T-helper 1 cell treated with Interleukin-12 subunit alpha and Interleukin-12 subunit beta and Interleukin-4 antibody, amounts not matched to agents 30 μg/mL and 1 μg/mL, for 36 hours (primary cell): Measurements from ENCODE around the gene MAGEB16.

Experiments
- H3K27ac Mint-ChIP-seq: one replicate; pipeline ENCODE4 v1.8.0; 2021; ENCODE audit warnings: mild to moderate bottlenecking, mixed read lengths
- H3K27me3 Mint-ChIP-seq: one replicate; pipeline ENCODE4 v1.8.0; 2021; ENCODE audit warnings: low read depth, mixed read lengths
- H3K36me3 Mint-ChIP-seq: one replicate; pipeline ENCODE4 v1.8.0; 2021; ENCODE audit warnings: low read depth, mixed read lengths
- H3K4me1 Mint-ChIP-seq: one replicate; pipeline ENCODE4 v1.8.0; 2021; ENCODE audit warnings: low read depth, mixed read lengths
- H3K4me3 Mint-ChIP-seq: one replicate; pipeline ENCODE4 v1.8.0; 2021; ENCODE audit warnings: mild to moderate bottlenecking, moderate library complexity, mixed read lengths
- H3K9me3 Mint-ChIP-seq: one replicate; pipeline ENCODE4 v1.8.0; 2021; ENCODE audit warnings: mixed read lengths

MAGEB16 gene

DNA sequence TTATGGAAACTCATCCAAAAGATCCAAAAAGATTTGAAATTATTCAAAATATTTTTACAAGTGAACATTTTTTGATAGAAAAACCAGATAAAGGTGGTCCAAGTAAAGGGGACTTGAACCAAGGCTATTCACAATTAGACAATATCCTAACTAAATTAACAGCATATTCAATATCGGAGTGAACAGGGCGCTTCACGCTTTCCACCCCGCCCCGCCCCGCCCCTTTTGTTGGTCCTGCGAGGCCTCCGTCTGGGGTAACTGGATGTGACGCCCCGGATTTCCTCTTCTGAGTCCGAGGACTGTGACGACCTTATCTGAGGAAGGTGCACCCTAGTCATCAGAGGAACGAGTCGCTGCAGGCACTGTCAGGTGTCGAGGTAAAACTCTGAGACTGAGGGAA lies at the start of gene MAGEB16:
TSS of gene MAGEB16 (plus strand) at position 301 of the 400 bp plus-strand sequence. CDS start 3,855 bp downstream, outside the sequence.
- H3K27ac Mint-ChIP-seq: no peak within 1 kb of the TSS

DNA sequence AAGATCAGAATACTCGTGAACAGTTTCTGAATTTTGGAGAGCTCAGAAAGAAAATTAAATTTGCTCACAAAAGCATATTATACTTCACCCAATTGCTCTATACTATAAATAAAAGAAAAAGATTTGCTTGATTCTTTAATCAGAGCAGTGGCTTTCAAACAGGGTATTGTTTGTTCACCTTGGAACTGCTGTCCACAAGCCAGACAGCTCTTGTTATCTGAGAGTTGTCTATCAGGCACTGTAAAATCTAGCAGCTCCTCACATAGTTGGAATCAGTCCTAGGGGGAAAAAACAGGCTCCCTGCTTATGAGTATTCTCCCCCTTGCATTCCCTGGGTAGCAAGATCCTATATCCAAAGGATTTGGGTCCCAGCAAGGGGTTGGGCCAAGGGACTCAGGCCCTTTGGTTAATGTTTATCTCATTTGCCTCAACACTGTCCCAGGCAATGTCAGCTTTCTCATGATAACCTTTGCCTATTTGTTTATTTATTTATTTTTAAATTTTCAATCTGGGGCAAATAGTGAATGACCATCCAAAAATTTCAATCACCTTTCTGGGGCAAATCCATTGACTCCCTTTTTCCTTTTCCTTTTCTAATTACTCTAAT lies 24.1 kb upstream of the MAGEB16 start:
- Mint-ChIP-seq H3K27ac (no peak overlapping the region), H3K9me3 (no peaks in the 10 kb centered on the region), H3K27me3 (no peaks in the 10 kb centered on the region), H3K4me3 (no peak overlapping the region), H3K36me3 (no peaks in the 10 kb centered on the region), H3K4me1 (no peaks in the 10 kb centered on the region)

More for the DNA sequence above, at the start of gene MAGEB16:
- H3K9me3 Mint-ChIP-seq: no peaks in the 10 kb centered on the region
- H3K4me1 Mint-ChIP-seq: no peaks in the 10 kb centered on the region
- no peaks in the 10 kb centered on the region for H3K27me3 Mint-ChIP-seq
- no peaks in the 10 kb centered on the region for H3K36me3 Mint-ChIP-seq
- no peak within 1 kb of the TSS for H3K4me3 Mint-ChIP-seq

DNA sequence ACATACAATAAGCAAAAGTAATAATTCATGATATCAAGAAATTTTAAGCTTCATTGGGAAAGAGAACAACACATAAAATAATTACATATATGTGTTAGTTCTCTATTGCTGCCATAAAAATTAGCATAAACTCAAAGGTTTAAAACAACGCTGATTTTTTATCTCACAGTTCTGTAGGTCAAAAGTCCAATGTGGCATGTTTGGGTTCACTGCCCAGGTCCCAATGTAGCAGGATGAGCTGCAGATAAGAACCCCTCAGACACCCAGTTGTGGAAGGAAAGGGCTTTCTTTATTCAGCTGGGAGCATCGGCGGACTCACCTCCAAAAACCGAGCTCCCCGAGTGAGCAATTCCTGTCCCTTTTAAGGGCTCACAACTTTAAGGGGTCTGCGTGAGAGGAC lies 13.1 kb upstream of the MAGEB16 start:
- Mint-ChIP-seq H3K9me3 (no peaks in the 10 kb centered on the region), H3K27ac (no peak overlapping the region), H3K36me3 (no peaks in the 10 kb centered on the region), H3K4me3 (no peak overlapping the region), H3K27me3 (no peaks in the 10 kb centered on the region), H3K4me1 (no peaks in the 10 kb centered on the region)

DNA sequence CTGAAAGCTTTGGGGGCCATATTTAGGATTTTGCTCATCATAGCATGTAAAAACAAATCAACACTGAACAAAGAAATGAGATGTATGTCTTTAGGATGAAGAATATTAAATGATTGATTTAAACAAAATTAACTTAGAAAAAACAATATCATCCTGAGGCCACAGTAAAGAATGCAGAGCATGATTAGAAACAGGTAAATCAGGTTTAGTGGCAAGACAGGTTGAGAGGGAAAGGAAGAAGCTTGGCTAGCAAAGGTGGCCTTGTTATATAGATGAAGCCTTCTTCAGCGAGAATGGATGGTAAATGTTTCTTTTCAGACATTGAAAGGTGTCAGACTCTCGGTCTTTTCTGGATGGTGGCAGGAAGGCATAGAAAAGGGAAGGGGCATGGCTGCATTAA lies 11.9 kb upstream of the MAGEB16 start:
- Mint-ChIP-seq H3K36me3 (no peaks in the 10 kb centered on the region), H3K9me3 (no peaks in the 10 kb centered on the region), H3K4me1 (no peaks in the 10 kb centered on the region), H3K4me3 (no peak overlapping the region), H3K27ac (no peak overlapping the region), H3K27me3 (no peaks in the 10 kb centered on the region)

DNA sequence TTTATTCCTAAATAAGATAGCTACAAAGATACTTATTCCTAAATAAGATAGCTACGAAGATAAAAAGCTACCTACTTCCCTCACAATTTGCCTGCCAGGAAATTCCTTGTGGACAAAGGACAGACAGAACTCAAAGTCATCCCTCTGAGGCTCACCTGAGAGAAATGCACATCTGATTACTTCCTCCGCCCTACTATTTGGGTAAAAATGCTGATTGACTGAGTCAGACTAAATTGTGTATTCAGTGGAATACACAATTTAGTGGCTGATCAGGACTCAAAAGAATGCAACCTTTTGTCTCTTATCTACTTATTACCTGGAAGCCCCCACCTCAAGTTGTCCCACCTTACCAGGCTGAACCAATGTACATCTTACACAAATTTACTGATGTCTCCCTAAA lies 10.3 kb upstream of the MAGEB16 start:
- Mint-ChIP-seq H3K9me3 (no peaks in the 10 kb centered on the region), H3K4me3 (no peak overlapping the region), H3K27ac (no peak overlapping the region), H3K4me1 (no peaks in the 10 kb centered on the region), H3K27me3 (no peaks in the 10 kb centered on the region), H3K36me3 (no peaks in the 10 kb centered on the region)

DNA sequence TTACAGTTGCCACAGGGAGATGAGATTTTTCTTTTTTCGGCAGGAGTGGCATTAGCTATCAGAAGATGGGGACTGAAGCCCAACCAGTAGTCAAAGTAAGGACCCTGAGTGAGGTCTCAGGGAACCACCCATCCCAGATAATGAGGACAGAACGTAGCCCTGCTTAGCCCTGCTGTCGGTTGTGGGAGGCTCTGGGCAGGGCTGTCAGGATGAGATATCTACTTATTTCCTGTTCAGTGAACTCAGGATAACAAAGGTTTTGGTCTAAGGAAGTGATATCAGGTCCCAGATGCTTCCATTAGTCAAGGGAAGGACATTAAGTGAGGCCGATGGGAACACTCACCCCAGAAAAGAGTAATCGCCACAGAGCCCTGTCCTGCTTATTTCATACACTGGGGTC lies 2.3 kb downstream of the MAGEB16 start:
- no peaks in the 10 kb centered on the region for H3K9me3 Mint-ChIP-seq
- H3K27me3 Mint-ChIP-seq: no peaks in the 10 kb centered on the region
- no peak overlapping the region for H3K27ac Mint-ChIP-seq
- H3K4me1 Mint-ChIP-seq: no peaks in the 10 kb centered on the region
- no peaks in the 10 kb centered on the region for H3K36me3 Mint-ChIP-seq
- H3K4me3 Mint-ChIP-seq: no peak overlapping the region

DNA sequence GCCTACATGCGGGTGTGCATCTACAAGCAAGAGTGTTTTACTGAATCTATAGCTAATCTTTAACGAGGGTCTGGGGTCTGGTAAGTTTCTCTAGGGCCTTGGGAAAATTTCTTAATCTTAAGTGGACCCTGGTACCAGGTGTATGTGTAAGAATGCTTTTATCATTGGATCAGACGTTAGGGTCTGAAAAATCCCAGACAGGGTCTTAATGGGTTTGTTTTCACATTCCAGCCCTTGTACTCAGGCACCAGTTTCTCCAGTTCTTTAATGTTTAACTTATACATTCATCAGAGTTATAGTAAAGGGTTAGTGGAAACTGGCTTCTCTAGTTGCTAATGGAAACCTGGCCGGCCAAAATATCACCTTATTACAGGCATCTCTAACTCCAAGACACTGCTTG lies 11.6 kb downstream of the MAGEB16 start:
- Mint-ChIP-seq H3K27me3 (no peaks in the 10 kb centered on the region), H3K36me3 (no peaks in the 10 kb centered on the region), H3K9me3 (no peaks in the 10 kb centered on the region), H3K27ac (no peak overlapping the region), H3K4me3 (no peak overlapping the region), H3K4me1 (no peaks in the 10 kb centered on the region)

DNA sequence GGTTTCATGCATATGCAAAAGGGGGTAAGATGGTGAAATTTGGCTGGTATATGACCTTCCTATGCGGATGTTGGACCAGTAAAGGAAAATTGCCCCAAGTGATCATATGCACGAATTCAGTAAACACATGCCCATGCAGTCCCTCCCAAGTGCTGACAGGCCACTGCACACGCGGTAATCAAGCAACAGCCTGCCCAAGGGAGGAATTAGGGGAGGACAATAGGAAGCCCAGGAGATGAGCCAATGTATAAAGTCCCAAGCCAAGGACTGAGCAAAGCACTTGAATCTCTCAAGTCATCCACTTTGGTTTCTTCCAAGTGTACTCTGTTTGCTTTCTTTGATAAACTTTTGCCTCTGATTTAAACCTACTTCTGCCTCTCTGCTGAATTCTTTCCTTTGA lies 21.1 kb downstream of the MAGEB16 start:
- H3K27ac Mint-ChIP-seq: no peak overlapping the region
- H3K4me3 Mint-ChIP-seq: no peak overlapping the region
- H3K9me3 Mint-ChIP-seq: no peaks in the 10 kb centered on the region
- H3K4me1 Mint-ChIP-seq: no peaks in the 10 kb centered on the region
- H3K36me3 Mint-ChIP-seq: no peaks in the 10 kb centered on the region
- H3K27me3 Mint-ChIP-seq: no peaks in the 10 kb centered on the region

DNA sequence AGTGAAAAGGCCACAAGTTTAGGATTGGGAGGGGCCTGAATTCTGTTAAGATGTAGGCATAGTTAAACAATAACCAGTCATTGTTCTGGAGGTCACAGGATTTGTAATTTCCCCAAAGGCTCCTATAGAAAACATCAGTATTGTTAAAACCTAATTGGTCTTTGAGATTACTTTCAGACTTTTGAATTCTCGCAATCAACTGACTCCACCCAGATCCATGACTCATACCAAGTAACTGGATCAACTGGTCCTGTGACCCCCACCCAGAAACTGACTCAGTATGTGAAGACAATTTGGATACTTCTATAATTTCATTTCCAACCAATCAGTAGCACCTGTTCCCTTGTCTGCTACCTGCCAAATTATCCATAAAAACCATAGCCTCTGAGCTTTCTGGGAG lies 28.4 kb downstream of the MAGEB16 start:
- Mint-ChIP-seq H3K27ac (no peak overlapping the region), H3K9me3 (peaks cover 1% of the 10 kb centered on the region), H3K36me3 (no peaks in the 10 kb centered on the region), H3K4me1 (no peaks in the 10 kb centered on the region), H3K4me3 (no peak overlapping the region), H3K27me3 (no peaks in the 10 kb centered on the region)

DNA sequence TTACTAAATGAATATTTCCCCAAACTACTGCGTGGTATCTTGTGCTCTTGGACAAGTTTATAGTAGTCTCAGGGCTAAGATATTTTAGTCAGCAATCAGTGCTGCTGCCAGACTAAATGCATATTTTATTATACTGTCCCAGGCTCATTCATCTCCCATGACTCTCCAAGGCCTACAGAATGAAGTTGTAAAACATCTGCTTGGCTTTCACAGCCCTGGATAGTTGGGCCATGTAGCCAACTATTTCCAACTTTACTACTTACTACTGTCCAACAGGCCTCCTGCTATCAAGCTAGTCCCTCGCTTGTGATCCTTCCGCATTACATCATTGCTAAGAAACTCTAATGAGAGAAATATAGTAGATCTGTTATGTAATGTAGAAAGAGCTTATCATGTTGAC lies 31.4 kb downstream of the MAGEB16 start:
- H3K4me3 Mint-ChIP-seq: no peak overlapping the region
- no peak overlapping the region for H3K27ac Mint-ChIP-seq
- H3K36me3 Mint-ChIP-seq: no peaks in the 10 kb centered on the region
- no peaks in the 10 kb centered on the region for H3K27me3 Mint-ChIP-seq
- H3K4me1 Mint-ChIP-seq: no peaks in the 10 kb centered on the region
- H3K9me3 Mint-ChIP-seq: peaks cover 5% of the 10 kb centered on the region

DNA sequence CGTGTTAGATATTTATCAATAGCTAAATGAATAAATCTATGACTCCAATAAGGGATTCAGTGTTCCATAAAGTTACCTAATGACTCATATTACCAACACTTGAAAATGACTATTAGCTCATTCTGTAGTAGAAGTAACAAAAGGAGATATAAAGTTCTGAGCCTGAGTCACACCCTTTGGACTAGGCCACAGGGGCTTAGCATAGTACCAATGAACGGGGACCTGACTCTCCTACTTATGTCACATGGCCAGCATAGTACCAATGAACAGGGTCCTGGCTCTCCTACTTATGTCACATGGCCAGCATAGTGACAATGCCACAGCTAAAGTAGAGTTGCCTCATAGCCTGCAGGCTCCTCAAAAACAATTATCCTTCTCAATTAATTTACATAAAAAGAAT lies 43.7 kb downstream of the MAGEB16 start:
- no peaks in the 10 kb centered on the region for H3K4me1 Mint-ChIP-seq

DNA sequence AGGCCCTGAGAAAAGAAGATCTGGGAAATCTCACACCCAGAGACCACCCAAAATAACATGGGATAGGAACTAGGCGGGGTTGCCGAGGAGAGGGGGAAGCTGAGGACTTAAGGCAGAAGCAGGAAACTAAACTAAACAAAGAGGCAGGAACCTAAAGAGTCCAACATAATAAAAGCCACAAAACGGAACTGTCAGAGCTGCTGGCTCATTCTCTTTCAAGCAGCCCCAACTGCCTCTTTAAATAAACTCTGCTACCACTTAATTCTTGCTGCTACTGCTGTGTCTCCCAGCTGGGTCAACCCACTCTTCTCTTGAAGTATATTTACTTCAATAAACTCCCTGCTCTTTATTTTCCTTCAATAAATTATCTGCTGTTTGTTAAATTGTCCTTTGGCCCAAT lies 44.5 kb downstream of the MAGEB16 start:
- Mint-ChIP-seq H3K36me3 (no peaks in the 10 kb centered on the region), H3K27me3 (no peaks in the 10 kb centered on the region), H3K4me1 (no peaks in the 10 kb centered on the region), H3K4me3 (no peak overlapping the region), H3K27ac (no peak overlapping the region), H3K9me3 (no peaks in the 10 kb centered on the region)

More for the DNA sequence above, 43.7 kb downstream of the MAGEB16 start:
- H3K4me3 Mint-ChIP-seq: no peak overlapping the region
- no peaks in the 10 kb centered on the region for H3K27me3 Mint-ChIP-seq
- H3K27ac Mint-ChIP-seq: no peak overlapping the region
- H3K36me3 Mint-ChIP-seq: no peaks in the 10 kb centered on the region
- no peaks in the 10 kb centered on the region for H3K9me3 Mint-ChIP-seq

DNA sequence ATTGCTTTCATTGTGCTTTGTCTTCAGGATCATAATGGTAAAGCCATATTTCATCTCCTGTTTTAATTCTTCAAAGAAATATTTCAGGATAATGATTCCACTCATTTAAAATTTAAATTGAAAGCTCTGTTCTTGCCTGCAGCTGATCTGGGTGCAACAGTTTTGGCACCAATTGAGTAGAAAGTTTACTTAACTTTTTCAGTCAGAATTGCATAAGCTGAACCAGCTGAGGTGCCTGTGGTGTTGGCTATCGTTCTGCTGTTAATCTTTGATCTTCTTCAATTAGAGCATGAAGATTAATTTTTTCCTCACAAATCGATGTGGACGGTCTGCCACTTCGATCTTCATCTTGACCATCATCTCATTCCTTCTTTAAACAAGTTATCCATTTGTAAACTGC lies 49.6 kb downstream of the MAGEB16 start:
- H3K36me3 Mint-ChIP-seq: no peaks in the 10 kb centered on the region
- no peaks in the 10 kb centered on the region for H3K9me3 Mint-ChIP-seq
- no peaks in the 10 kb centered on the region for H3K4me1 Mint-ChIP-seq
- no peaks in the 10 kb centered on the region for H3K27me3 Mint-ChIP-seq
- H3K27ac Mint-ChIP-seq: no peak overlapping the region
- no peak overlapping the region for H3K4me3 Mint-ChIP-seq
